Neural cell (in vitro differentiated cells): ENCODE data around the gene VSIR. TPM values are rescaled to one million over a fixed set of nuclear protein-coding genes. Genes with fewer than 3 reads are reported as not detected.

Source experiments
- H2AFZ ChIP-seq: fragments of 200-600, 300-800 bp; sonication (generic), shearing (Covaris generic); 2 replicates; pipeline ENCODE4 v1.6.0; 2014; ENCODE audit warnings: low read depth, mild to moderate bottlenecking, antibody characterized with exemption, low read length, moderate library complexity
- H3F3A ChIP-seq: fragments of 200-600 bp; shearing (Covaris generic); 2 replicates; pipeline ENCODE4 v1.6.1; 2016; ENCODE audit warnings: mild to moderate bottlenecking, moderate library complexity, mixed read lengths, antibody characterized with exemption, low read length; ENCODE audit not compliant: insufficient read depth, poor library complexity, severe bottlenecking
- H3K27ac ChIP-seq: fragments of 200-600, 300-800 bp; sonication (generic), shearing (Covaris generic); 2 replicates; pipeline ENCODE4 v1.5.1; 2014; ENCODE audit warnings: mild to moderate bottlenecking, low read length, moderate library complexity
- H3K27me3 ChIP-seq: fragments of 300-800, 200-600 bp; sonication (generic), shearing (Covaris generic); 2 replicates; pipeline ENCODE4 v1.6.0; 2014; ENCODE audit warnings: mild to moderate bottlenecking, low read depth, low read length, moderate library complexity; ENCODE audit not compliant: insufficient read depth
- H3K36me3 ChIP-seq: fragments of 300-800, 200-600 bp; sonication (generic), shearing (Covaris generic); 2 replicates; pipeline ENCODE4 v1.5.1; 2014; ENCODE audit warnings: mild to moderate bottlenecking, antibody characterized with exemption, low read length, moderate library complexity; ENCODE audit not compliant: insufficient read depth
- H3K4me2 ChIP-seq: fragments of 300-800, 200-600 bp; sonication (generic), shearing (Covaris generic); 2 replicates; pipeline ENCODE4 v1.6.0; 2014; ENCODE audit warnings: mild to moderate bottlenecking, low read length
- H3K4me3 ChIP-seq: fragments of 300-800, 200-600 bp; sonication (generic), shearing (Covaris generic); 2 replicates; pipeline ENCODE4 v1.5.1; 2014; ENCODE audit warnings: mild to moderate bottlenecking, low read length, moderate library complexity
- H3K79me2 ChIP-seq: fragments of 200-600 bp; shearing (Covaris generic); replicated peaks from 2 replicates; pipeline ENCODE4 v1.6.0; 2014; ENCODE audit warnings: mild to moderate bottlenecking, low read length, moderate library complexity; ENCODE audit not compliant: insufficient read depth
- H3K9ac ChIP-seq: fragments of 300-800, 200-600 bp; sonication (generic), shearing (Covaris generic); 2 replicates; pipeline ENCODE4 v1.6.1; 2016; ENCODE audit warnings: mild to moderate bottlenecking, low read length, mixed read lengths
- H3K9me2 ChIP-seq: fragments of 200-600 bp; shearing (Covaris generic); 2 replicates; pipeline ENCODE4 v1.6.1; 2016; ENCODE audit warnings: mild to moderate bottlenecking, low read length, mixed read lengths; ENCODE audit not compliant: insufficient read depth
- H3K9me3 ChIP-seq: fragments of 200-600, 300-800 bp; sonication (generic), shearing (Covaris generic); 2 replicates; pipeline ENCODE4 v1.6.1; 2016; ENCODE audit warnings: mild to moderate bottlenecking, mixed run types, low read length, moderate library complexity, mixed read lengths
- H4K20me1 ChIP-seq: fragments of 200-600 bp; shearing (Covaris generic); 2 replicates; pipeline ENCODE4 v1.6.1; 2016; ENCODE audit warnings: mild to moderate bottlenecking, mixed run types; ENCODE audit not compliant: insufficient read depth
- EP300 ChIP-seq: fragments of 450-650 bp; conservative IDR thresholded peaks from 2 replicates; pipeline ENCODE4 v1.6.1; 2014; ENCODE audit warnings: antibody characterized with exemption, mild to moderate bottlenecking, moderate library complexity; ENCODE audit not compliant: poor library complexity, severe bottlenecking
- EZH2 ChIP-seq: fragments of 200-600, 300-800 bp; shearing (Covaris generic), sonication (generic); IDR thresholded peaks from 2 replicates; pipeline ENCODE4 v1.6.1; 2014; ENCODE audit warnings: antibody characterized with exemption, low read length, borderline replicate concordance, mild to moderate bottlenecking; ENCODE audit not compliant: insufficient read depth, poor library complexity, severe bottlenecking
- MXI1 ChIP-seq: fragments of 450-650 bp; conservative IDR thresholded peaks from 2 replicates; pipeline ENCODE4 v1.6.1; 2014; ENCODE audit warnings: antibody characterized with exemption, mild to moderate bottlenecking; ENCODE audit not compliant: poor library complexity, severe bottlenecking
- POLR2AphosphoS5 ChIP-seq: IDR thresholded peaks from 2 replicates; pipeline ENCODE4 v1.6.1; 2012
- RAD21 ChIP-seq: fragments of 450-650 bp; conservative IDR thresholded peaks from 2 replicates; pipeline ENCODE4 v1.6.1; 2014; ENCODE audit warnings: antibody characterized with exemption, mild to moderate bottlenecking, moderate library complexity
- SMC3 ChIP-seq: fragments of 450-650 bp; conservative IDR thresholded peaks from 2 replicates; pipeline ENCODE4 v1.6.1; 2014; ENCODE audit warnings: antibody characterized with exemption, mild to moderate bottlenecking, moderate library complexity; ENCODE audit not compliant: poor library complexity
- TAF1 ChIP-seq: IDR thresholded peaks from 2 replicates; pipeline ENCODE4 v1.6.1; 2012; ENCODE audit warnings: low read depth
- polyA plus RNA-seq: library from polyadenylated mRNA; depleted of rRNA; stranded (reverse); fragments of >200 nt; gene quantifications from 2 replicates; pipeline ENCODE4 v1.2.3, GENCODE V29; 2014
- TF ChIP-seq, protein P1 (sequence below): IDR thresholded peaks from 2 replicates; pipeline ENCODE4 v1.6.1; 2012; ENCODE audit warnings: borderline replicate concordance
- TF ChIP-seq, protein P2 (sequence below): fragments of 450-650 bp; IDR thresholded peaks from 2 replicates; pipeline ENCODE4 v1.5.1; 2014; ENCODE audit warnings: antibody characterized with exemption, mild to moderate bottlenecking, moderate library complexity; ENCODE audit not compliant: poor library complexity, severe bottlenecking

Gene VSIR
- polyA plus RNA-seq, 1 donor from 2014 or later = not detected

DNA sequence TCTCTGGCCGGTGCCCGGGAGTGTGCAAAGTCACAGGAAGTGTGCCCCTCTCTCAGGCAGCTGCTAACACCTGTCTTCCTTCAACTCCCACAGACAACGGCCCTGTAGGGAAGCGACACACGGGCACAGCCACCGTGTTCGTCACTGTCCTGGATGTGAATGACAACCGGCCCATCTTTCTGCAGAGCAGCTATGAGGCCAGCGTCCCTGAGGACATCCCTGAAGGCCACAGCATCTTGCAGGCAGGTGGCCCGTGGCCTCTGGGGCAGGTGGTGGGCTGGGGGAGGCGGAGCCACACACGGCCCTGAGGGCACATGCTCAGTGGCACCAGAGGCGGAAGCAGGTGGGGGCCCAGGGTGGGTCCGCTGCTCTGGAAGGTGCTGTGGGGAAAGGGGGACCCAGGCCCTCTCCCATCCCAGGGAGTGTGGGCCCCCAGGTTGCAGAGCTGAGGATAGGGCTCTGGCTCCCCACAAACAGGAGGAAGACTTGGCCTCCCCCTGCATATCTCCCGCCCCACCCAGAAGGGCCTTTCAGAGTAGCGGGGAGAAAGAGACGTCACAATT lies 60.7 kb downstream of the VSIR start:
- H3K9ac ChIP-seq = no peak overlapping the region

DNA sequence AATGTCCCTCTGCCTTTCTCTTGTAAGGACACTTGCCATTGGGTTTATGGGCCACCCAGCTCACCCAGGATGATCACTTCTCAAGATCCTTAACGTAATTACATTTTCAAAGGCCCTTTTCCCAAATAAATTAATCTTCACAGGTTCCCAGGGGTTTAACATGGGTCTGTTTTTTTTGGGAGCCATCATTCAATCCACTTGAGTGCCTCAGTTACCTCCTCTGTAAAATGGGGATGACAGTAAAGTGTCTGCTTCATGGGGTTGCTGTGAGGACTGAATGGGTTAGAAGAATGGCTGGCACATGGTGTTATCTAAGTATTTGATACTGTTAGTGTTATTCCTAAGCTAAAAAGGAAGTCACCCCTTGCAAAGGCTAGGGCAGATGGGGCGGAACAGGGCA lies 61.1 kb downstream of the VSIR start:
- Histone ChIP-seq H3K9me3 (no peaks in the 10 kb centered on the region), H3K9me2 (no peaks in the 10 kb centered on the region), H3K79me2 (no peaks in the 10 kb centered on the region), H4K20me1 (no peaks in the 10 kb centered on the region), H2AFZ (no peak overlapping the region), H3F3A (no peaks in the 10 kb centered on the region), H3K4me3 (no peak overlapping the region), H3K27ac (no peak overlapping the region), H3K4me2 (no peak overlapping the region), H3K36me3 (no peaks in the 10 kb centered on the region), H3K27me3 (no peaks in the 10 kb centered on the region), H3K9ac (no peak overlapping the region)
- TF ChIP-seq SMC3 = no peak

More for the DNA sequence above, 60.7 kb downstream of the VSIR start:
- Histone ChIP-seq H3K36me3 (no peaks in the 10 kb centered on the region), H3K4me3 (no peak overlapping the region), H3K27me3 (no peaks in the 10 kb centered on the region), H3K79me2 (no peaks in the 10 kb centered on the region), H3K4me2 (no peak overlapping the region), H3K27ac (no peak overlapping the region), H2AFZ (no peak overlapping the region), H3F3A (no peaks in the 10 kb centered on the region), H4K20me1 (no peaks in the 10 kb centered on the region), H3K9me2 (no peaks in the 10 kb centered on the region), H3K9me3 (no peaks in the 10 kb centered on the region)
- no peak for TF ChIP-seq EZH2
- no peak for TF ChIP-seq RAD21
- TF ChIP-seq, protein P1, sequence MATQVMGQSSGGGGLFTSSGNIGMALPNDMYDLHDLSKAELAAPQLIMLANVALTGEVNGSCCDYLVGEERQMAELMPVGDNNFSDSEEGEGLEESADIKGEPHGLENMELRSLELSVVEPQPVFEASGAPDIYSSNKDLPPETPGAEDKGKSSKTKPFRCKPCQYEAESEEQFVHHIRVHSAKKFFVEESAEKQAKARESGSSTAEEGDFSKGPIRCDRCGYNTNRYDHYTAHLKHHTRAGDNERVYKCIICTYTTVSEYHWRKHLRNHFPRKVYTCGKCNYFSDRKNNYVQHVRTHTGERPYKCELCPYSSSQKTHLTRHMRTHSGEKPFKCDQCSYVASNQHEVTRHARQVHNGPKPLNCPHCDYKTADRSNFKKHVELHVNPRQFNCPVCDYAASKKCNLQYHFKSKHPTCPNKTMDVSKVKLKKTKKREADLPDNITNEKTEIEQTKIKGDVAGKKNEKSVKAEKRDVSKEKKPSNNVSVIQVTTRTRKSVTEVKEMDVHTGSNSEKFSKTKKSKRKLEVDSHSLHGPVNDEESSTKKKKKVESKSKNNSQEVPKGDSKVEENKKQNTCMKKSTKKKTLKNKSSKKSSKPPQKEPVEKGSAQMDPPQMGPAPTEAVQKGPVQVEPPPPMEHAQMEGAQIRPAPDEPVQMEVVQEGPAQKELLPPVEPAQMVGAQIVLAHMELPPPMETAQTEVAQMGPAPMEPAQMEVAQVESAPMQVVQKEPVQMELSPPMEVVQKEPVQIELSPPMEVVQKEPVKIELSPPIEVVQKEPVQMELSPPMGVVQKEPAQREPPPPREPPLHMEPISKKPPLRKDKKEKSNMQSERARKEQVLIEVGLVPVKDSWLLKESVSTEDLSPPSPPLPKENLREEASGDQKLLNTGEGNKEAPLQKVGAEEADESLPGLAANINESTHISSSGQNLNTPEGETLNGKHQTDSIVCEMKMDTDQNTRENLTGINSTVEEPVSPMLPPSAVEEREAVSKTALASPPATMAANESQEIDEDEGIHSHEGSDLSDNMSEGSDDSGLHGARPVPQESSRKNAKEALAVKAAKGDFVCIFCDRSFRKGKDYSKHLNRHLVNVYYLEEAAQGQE = no peak
- TF ChIP-seq SMC3 = no peak
- TF ChIP-seq TAF1 = no peak

DNA sequence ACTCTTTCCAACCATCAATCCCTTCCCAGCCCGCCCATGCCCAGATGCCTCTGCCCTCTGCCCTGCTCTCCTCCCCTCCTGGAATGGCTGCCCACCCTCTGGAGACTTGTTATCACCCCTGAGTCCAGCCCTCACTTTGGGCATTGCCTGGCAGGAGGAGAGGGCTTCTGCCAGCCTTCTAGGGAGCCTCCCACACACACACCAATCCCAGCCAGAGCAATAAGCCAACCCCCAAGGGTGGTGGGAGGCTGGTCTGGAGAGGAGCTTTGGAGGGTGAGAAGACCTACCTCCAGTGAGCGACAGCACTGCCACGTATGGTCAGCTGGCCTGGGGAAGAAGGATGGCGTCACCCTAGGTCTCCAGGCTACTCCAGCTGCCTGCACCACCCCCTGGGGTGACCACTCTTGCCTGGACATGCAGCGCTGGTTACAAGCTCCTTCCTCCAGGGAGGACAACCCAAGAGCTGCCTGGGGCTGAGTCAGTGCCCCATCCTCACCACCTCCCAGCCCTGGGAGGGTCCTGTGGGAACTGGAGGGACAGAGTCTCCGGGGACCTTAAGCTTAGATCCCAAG lies 62.2 kb downstream of the VSIR start:
- no peaks in the 10 kb centered on the region for H3K79me2 ChIP-seq
- no peaks in the 10 kb centered on the region for H3K36me3 ChIP-seq
- no peaks in the 10 kb centered on the region for H4K20me1 ChIP-seq
- H3K27me3 ChIP-seq = no peaks in the 10 kb centered on the region
- H2AFZ ChIP-seq = no peak overlapping the region
- no peaks in the 10 kb centered on the region for H3F3A ChIP-seq
- no peaks in the 10 kb centered on the region for H3K9me2 ChIP-seq
- no peak overlapping the region for H3K27ac ChIP-seq
- H3K4me2 ChIP-seq = no peak overlapping the region
- no peak overlapping the region for H3K4me3 ChIP-seq
- no peaks in the 10 kb centered on the region for H3K9me3 ChIP-seq
- no peak for TF ChIP-seq POLR2AphosphoS5
- no peak for TF ChIP-seq TAF1
- TF ChIP-seq MXI1 = no peak
- TF ChIP-seq RAD21 = no peak
- TF ChIP-seq, protein P1 = no peak
- no peak for TF ChIP-seq EZH2
- no peak for TF ChIP-seq SMC3
- TF ChIP-seq EP300 = no peak
- TF ChIP-seq, protein P2, sequence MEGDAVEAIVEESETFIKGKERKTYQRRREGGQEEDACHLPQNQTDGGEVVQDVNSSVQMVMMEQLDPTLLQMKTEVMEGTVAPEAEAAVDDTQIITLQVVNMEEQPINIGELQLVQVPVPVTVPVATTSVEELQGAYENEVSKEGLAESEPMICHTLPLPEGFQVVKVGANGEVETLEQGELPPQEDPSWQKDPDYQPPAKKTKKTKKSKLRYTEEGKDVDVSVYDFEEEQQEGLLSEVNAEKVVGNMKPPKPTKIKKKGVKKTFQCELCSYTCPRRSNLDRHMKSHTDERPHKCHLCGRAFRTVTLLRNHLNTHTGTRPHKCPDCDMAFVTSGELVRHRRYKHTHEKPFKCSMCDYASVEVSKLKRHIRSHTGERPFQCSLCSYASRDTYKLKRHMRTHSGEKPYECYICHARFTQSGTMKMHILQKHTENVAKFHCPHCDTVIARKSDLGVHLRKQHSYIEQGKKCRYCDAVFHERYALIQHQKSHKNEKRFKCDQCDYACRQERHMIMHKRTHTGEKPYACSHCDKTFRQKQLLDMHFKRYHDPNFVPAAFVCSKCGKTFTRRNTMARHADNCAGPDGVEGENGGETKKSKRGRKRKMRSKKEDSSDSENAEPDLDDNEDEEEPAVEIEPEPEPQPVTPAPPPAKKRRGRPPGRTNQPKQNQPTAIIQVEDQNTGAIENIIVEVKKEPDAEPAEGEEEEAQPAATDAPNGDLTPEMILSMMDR = no peak
- no peak overlapping the region for H3K9ac ChIP-seq
